ENCODE results near the gene PRR9.
"Not testable (repeated sequence)": the region's sequence is repeated elsewhere in the genome, so short reads cannot be mapped to it uniquely, and the experiment has no call there.

PRR9 gene

GRCh38 chr1:153217212-153217611 is at the start of gene PRR9:
Gene PRR9, plus strand, starts transcription at chr1:153217584. Its CDS starts 561 bp downstream, at chr1:153218145.
- no peak for DNase-seq (ENCODE audit: low spot score)

- no peak for DNase-seq (ENCODE audit: low spot score)
Observed at GRCh38 chr1:153168686-153169085, 48.7 kb upstream of the PRR9 start.

- DNase-seq (ENCODE audit: low spot score), result no peak
Observed at GRCh38 chr1:153174624-153175023, 42.8 kb upstream of the PRR9 start.

GRCh38 chr1:153178922-153179321 is 38.5 kb upstream of the PRR9 start:
- DNase-seq (ENCODE audit: low spot score), result no peak

- no peak for DNase-seq (ENCODE audit: low spot score)
Observed at GRCh38 chr1:153180556-153180955, 36.8 kb upstream of the PRR9 start.

- DNase-seq (ENCODE audit: low spot score), result not testable (repeated sequence)
Observed at GRCh38 chr1:153188301-153188700, 29.1 kb upstream of the PRR9 start.

GRCh38 chr1:153190373-153190772 is 27.0 kb upstream of the PRR9 start:
- DNase-seq (ENCODE audit: low spot score), result no peak

- no peak for DNase-seq (ENCODE audit: low spot score)
Observed at GRCh38 chr1:153192697-153193096, 24.7 kb upstream of the PRR9 start.

- no peak for DNase-seq (ENCODE audit: low spot score)
Observed at GRCh38 chr1:153194331-153195050, 22.9 kb upstream of the PRR9 start.

- DNase-seq (ENCODE audit: low spot score), result no peak
Observed at GRCh38 chr1:153195216-153195615, 22.2 kb upstream of the PRR9 start.

GRCh38 chr1:153202006-153202405 is 15.4 kb upstream of the PRR9 start:
- no peak for DNase-seq (ENCODE audit: low spot score)

GRCh38 chr1:153203130-153203529 is 14.3 kb upstream of the PRR9 start, which contains the start of gene LELP1:
Gene LELP1, plus strand, starts transcription at chr1:153203430. Its CDS starts 1,278 bp downstream, at chr1:153204708.
- DNase-seq (ENCODE audit: low spot score), result no peak

GRCh38 chr1:153206631-153207030 is 10.8 kb upstream of the PRR9 start:
- no peak for DNase-seq (ENCODE audit: low spot score)

GRCh38 chr1:153210206-153210605 is 7.2 kb upstream of the PRR9 start:
- no peak for DNase-seq (ENCODE audit: low spot score)

- no peak for DNase-seq (ENCODE audit: low spot score)
Observed at GRCh38 chr1:153212201-153212600, 5.2 kb upstream of the PRR9 start.

GRCh38 chr1:153213519-153213918 is 3.9 kb upstream of the PRR9 start:
- no peak for DNase-seq (ENCODE audit: low spot score)

- no peak for DNase-seq (ENCODE audit: low spot score)
Observed at GRCh38 chr1:153217744-153218416, 496 bp downstream of the PRR9 start.

GRCh38 chr1:153220606-153221303 is 3.4 kb downstream of the PRR9 start:
- DNase-seq (ENCODE audit: low spot score), result peak; percentile 76

- peak; percentile 61 for DNase-seq (ENCODE audit: low spot score)
Observed at GRCh38 chr1:153223040-153223891, 5.9 kb downstream of the PRR9 start.

GRCh38 chr1:153227810-153228209 is 10.4 kb downstream of the PRR9 start:
- no peak for DNase-seq (ENCODE audit: low spot score)

- DNase-seq (ENCODE audit: low spot score), result no peak
Observed at GRCh38 chr1:153228491-153228890, 11.1 kb downstream of the PRR9 start.
